GM21737 (cell line): Measurements from ENCODE around the gene EXOC7.
A peak's percentile ranks its signal among the peaks of the same experiment; 100 is the strongest.

Experiments
- ATAC-seq: cut with Tn5 transposase; IDR thresholded peaks from one replicate; pipeline ENCODE4 v1.9.1; 2021; ENCODE audit warnings: mild to moderate bottlenecking, moderate library complexity; ENCODE audit not compliant: unreplicated experiment

The EXOC7 gene

DNA sequence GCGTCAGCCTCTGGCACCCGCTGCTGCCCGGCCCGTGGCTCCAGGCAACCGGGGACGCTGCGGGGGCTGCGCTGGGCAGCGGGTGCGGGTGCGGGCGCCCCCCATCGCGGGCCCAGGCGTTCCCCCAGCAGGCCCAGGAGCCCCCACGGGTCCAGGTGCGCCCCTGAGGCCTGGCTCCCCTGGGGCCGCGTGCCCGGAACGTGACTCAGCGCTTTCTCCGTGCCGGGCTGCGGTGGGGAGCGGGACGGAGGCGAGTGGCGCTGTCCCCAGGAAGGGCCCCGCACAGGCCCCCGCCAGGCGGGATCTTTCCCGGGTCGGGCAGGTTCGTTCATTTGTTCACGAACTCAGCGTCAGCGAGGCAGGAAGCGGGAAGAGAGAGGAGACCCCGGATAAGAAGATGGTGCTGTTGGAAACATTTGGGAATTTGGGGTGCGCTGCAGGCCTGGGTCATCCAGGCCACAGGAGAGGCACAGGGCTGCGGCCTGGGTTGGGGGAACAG is 18.4 kb upstream of the EXOC7 start:
- no peak for ATAC-seq

DNA sequence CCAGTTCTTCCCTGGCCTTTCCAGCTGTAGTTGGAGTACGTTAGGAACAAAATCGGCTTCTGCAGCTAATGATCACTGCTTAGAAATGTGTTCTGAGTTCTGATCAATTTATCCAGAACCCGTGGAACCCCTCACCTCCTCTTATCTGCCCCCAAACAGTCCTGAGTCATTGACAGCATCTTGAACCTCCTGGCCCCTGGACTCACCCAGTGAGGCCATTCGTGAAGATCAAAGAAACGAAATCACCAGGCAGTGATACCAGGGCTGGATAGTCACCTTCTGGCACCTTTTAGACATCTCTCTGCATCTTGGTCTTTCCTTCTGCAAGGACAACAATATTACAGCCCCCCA is 17.0 kb upstream of the EXOC7 start:
- ATAC-seq = no peak

DNA sequence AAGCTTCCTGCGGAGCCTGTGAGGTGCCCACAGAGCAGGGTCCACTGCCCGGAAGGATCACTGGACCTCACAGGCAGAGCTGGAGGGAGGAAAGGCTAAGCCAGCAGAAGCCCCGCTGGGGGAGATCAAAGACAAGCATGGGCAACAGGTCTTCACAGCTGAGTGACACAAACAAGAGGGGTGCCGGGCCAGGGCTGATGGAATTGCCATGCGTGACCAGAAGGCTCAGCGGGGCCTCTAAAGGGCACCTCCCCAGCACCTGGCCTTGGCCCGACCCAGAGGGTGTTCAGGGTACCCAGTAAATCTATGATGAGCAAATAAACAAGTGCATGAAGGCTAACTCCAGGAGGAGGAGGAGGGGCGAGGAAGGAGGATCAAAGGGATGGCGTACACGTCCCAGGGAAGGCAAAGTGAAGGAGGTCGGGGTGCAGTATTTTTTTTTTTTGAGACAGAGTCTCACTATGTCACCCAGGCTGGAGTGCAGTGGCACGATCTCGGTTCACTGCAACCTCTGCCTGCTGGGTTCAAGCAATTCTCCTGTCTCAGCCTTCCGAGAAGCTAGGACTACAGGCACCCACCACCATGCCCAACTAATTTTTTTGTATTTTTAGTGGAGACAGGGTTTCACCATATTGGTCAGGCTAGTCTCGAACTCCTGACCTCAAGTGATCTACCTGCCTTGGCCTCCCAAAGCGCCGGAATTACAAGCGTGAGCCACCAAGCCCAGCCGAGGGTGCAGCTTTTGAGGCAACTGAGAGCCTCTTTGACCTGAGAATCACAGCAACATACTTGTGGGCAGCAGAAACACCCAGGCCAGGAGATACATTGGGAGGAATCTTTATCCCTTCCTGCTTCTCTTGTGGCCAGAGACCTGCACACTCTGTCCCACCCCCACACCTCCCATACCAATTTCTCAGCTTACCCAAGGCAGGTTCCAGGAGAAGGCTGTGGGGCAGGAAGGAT is 16.1 kb upstream of the EXOC7 start:
- no peak for ATAC-seq

DNA sequence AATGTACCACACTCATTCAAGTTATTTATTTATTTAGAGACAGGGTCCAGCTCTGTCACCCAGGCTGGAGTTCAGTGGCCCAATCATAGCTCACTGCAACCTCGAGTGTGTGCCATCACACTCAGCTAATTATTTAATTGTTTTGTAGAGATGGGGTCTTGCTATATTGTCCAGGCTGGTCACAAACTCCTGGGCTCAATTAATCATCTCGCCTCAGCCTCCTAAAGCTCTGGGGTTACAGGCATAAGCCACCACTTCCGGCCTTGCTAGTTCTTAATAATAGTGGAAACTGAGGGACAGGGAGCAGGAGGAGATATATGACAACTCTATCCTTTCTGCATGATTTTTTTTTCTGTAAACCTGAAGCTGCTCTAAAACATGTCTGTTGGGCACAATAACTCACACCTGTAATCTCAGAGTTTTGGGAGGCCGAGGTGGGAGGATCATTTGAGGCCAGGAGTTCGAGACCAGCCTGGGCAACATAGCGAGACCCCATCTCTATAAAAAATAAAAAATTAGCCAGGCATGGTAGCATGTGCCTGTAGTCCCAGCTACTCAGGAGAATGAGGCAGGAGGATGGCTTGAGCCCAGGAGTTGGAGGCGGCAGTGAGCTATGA is 11.7 kb upstream of the EXOC7 start:
- no peak for ATAC-seq

DNA sequence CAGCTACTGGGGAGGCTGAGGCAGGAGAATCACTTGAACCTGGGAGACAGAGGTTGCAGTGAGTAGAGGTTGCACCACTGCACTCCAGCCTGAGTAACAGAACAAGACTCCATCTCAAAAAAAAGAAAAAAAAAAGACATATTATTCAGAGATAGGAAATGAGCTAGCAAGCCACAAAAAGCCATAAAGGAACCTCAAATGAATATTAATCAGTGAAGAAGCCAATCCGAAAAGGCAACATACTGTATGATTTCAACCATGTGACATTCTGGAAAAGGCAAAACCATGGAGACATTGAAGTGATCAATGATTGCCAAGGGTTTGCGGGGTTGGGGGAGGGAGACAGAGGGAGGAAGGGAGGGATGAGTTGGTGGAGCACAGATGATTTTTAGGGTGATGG is 8.4 kb upstream of the EXOC7 start:
- ATAC-seq = no peak

DNA sequence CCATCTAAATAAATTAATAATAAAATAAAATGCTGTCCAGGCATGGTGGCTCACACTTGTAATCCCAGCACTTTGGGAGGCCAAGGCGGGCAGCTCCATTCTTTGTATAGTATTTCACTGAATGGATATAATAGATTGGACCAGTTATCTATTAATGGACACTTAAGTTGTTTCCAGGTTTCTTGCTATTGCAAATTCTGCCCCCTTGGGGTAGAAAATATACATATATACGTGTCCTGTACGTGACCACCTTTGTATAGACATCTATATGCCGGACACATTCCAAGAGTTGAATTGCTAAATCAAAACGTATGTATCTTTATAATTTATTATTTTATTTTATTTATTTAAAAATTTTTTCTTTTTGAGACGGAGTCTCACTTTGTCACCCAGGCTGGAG is 3.9 kb upstream of the EXOC7 start:
- no peak for ATAC-seq

DNA sequence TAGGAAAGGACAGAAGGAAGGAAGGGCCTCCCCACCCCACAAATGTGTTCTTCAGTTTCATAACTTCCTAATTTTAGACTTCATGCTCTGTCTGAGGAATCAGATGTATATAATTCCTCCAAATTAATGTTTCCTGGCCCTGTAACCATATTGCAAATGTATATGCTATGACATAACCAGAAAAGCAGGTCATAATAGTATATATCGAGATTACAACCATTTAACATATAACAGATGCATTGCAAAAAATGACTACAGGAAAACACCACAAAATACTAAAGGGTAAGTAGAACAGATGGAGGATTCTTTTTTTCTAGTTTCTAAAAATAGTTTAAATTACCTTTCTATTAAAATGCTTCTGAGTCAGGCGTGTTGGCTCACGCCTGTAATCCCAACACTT is 3.1 kb upstream of the EXOC7 start:
- ATAC-seq = no peak

DNA sequence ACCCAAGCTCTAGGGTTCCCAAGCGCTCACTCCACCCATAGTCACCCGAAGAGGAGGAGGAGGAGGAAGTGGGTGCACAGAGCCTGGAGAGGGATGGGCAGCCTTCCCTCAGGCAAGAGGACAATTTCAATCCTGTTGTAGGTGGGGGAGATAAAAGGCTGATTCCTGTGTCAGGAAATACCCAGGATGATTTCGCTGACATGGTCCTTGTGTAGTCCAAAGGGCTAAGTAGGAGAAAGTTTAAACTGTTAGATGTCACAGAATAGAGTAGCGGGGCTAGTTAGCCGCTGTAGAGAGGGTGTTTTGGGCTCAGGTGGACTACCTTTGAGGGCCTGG is 1.3 kb upstream of the EXOC7 start:
- ATAC-seq = no peak

DNA sequence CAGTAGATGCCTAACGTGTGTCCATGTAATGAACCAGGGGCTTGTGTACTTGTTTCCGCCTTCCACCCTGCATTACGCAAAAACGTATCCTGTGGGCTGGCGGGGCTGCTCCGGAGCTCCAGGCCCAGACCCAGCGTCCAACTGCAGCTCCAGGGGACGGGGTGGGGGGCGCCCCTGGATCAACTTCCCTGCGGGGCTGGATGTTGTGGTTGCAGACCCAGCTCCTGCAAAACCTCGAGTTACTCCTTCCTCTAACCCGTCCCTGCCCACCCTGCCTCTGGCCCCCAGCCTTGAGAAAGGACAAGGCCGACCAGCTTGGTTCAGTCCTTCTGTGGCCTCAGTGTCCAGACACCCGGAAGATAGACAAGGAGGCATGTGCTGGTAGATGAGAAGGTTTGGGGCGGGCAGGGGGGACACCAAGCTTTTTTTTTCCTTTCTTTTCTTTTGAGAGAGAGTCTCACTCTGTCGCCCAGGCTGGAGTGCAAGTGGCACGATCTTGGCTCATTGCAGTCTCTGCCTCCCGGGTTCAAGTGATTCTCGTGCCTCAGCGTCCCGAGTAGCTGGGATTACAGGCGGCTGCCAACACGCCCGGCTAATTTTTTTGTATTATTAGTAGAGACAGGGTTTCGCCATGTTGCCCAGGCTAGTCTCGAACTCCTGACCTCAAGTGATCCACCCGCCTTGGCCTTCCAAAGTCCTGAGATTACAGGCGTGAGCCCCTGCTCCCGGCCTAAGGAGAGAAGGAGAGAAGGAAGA is 731 bp upstream of the EXOC7 start:
- no peak for ATAC-seq

DNA sequence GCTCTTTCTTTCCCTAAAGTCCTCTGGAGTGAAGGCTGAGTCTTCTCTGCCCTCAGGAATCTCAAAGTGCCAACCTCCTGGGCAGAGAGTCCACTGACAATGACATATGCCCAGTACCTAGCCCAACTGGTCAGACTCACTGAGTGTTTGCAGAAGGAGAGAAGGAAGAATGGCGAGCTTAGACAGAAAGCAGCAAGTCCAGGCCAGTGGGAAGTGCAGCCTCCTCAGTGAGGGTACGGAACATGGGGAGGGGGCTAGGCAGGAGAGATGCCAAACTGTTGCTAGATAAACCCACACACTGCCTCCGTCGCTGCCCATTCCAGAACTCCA is 678 bp downstream of the EXOC7 start:
- ATAC-seq = peak; percentile 4

DNA sequence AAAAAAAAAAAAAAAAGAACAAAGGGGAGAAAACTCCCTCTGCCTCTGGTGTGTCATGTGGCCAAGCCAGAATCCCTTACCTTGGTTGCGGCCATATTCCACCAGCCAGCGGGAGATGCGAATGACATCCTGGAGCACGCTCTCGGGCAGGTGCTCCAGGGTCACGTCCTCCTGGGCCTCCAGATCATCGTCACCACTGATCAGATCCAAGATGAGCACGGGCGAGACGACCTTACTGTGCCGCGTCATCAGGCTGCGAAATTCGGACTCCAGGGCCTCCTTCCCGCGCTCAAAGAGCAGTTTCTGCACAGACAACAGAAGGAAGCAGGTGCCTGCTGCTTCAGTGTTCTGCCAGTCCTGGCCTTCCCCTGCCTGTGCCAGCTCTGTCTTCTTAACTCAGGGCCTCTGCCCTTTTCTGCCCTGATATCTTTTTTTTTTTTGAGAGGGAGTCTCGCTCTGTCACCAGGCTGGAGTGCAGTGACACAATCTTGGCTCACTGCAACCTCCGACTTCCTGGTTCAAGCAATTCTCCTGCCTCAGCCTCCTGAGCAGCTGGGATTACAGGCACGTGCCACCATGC is 5.8 kb downstream of the EXOC7 start:
- ATAC-seq = no peak

DNA sequence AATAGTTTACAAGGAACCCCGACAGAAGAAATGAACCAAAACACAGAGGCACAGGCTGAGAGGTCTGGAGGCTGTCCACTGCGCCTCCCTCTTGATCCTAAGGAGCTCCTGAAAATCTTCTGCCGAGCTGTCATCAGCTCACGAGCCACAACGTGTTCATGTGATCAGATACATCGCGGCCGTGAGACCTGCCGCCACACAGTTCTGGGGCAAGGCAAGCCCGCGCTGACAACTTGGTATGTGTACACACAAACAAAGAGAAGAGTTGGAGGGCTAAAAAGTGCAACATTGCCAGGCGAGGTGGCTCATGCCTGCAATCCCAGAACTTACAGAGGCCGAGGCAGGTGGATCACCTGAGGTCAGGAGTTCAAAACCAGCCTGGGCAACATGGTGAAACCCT is 7.6 kb downstream of the EXOC7 start:
- no peak for ATAC-seq

DNA sequence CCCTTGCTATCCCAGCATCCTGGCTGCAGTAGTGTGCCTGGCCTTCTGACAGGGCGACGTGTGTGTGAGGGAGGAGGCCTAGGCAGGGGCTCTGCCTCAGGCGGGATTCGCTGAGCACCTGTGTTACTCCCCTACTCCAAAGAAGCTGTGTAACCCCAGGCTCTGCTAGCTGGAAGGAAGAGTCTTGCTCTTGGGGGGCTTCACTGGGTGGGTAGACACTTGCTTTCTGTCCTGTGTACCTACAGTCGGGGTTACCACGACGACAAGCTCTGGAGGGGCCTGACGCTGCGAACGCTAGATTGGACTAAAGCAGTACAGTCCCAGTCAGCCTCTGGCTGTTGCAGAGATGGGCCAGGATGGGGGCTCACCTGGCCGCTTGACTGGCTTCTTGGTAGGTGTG is 9.5 kb downstream of the EXOC7 start:
- ATAC-seq = no peak

DNA sequence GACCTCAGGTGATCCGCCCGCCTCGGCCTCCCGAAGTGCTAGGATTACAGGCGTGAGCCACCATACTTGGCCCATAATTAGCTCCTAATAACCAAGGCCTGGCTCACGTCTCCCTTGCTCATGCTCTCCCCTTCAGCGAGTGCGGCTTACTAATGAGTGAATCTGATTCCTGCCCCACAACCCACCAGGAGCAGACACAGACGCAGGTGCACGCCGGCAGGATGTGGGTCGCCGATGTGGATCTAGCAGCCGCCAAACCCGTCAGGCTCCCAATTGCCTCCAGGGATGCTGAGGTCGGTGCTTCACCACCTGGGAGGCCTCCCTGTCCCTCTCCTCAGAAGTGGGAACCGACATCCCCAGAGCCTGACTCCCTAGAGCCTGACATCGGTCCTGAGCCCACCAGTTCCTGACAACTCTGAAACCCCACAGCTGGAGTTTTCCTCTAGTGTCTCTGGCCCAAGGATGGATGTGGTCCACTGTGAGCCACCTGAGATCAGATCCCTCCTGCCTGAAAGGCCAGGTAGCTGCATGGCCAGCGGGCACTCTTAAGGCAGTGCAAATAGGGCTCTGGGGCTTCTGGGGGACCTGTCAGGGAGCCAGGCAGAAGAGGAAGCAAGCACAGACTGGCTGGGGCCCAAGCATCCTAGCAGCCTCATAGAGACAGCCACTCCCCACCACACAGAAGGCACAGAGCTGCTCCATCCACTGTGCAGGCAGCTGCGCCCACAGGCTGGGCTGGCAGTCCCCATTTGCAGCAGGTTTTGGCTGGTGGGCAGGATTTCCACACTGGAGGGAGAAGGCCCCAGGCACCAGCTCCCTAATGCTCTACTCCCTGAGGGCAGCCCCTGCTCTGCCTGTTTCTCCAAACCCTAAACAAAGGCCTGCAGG is 10.8 kb downstream of the EXOC7 start:
- no peak for ATAC-seq

DNA sequence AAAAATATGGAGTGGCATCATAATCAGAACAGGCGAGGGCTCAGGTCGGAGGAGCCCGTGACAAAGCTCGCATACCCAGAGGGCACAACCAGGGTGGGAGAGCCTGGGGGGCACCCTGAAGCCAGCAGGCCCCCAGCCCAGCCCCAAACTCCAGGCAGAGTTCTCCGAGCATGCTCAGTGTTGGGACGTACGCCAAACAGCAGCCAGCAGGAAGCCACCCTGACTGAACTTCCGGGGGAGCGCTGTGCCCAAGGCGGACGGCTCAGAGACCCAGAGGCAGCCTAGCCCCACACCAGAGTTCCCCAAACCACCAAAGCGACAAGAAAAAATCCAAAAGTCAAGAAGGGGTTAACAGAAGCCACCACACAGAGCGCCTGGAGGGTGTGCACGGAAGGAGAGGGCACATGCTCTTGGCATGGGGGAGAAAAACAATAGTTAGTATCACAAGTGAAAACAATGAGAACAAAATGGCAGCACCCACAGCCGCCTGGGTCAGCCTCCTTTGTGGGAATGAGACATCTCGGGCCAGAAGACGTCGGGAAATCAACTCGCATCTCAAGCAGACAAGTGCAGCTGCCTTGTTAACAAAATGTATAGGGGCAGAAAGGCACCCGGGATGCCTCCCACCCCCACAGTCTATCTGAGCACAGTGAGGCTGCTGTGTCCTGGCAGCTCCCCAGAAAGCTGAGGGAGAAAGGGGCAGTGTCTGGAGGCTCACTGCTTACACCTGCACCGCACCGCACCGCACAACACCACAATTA is 11.9 kb downstream of the EXOC7 start:
- no peak for ATAC-seq

DNA sequence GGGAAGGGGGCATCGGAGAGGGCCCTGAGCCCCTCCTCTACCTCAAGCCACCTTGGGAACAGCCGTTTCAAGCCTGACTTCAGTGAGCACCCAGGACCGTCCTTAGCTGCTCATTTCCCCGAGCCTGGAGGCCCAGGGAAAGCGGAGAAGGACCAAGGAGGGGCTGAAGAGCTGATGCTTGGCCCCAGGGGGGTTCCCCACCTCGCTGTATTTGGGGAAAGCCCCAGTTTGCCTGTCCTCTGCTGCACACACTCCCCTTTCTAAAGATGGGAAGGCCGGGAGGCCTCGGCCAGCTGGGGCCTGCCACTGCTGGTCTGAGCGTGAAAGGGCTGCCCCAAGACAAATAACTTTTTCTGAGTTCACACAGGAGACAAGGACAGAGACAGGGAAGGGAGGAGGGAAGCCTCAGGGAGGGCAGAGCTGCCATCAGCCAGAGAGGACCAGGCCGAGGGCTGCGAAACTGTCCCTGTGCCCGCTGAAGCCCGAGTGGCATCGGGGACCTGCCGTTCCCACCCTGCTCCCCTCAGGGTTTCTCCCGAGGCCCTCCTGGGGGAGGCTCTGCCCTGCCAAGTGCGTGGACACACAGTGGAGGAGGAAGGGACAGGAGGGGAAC is 13.0 kb downstream of the EXOC7 start:
- ATAC-seq = no peak

DNA sequence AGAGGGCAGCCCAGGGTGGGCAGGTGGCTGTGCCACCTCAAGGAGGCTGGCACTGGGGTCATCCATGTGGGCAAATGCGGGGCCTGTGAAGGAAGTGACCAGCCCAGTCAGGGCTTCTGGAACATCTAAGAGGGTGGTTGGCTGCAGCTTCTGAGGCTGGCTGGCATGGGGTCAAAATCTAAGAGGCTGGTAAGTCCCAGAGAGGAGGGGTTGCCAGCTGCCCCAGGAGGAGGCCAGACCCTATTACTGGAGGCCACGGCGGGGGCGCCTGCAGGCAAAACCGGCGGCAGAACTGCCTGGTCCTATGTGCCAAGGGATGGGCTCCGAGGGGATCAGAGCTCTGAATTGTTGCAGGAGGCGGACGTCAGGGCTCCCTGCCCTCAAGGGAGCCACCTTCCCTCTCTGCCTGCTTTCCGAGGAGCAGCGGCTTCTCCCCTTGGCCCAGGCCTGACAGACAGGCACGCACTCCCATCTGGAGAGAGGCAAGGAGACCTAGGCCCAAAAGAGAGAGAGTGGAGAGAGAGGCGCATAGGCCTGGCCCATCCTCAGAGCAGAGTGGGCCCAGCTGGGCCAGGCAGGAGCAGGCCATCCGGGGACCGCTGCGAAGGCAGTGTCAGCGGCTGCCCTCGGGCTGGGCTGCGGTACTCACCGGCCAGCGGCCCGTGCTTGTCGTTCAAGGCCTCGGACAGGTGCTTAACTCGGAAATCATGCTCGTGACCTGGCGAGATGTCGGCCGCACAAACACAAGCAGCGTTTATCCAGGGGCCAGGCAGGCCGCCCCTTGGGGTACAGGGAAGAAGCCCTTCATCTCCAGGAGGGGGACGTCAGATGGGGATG is 13.7 kb downstream of the EXOC7 start:
- ATAC-seq = no peak

DNA sequence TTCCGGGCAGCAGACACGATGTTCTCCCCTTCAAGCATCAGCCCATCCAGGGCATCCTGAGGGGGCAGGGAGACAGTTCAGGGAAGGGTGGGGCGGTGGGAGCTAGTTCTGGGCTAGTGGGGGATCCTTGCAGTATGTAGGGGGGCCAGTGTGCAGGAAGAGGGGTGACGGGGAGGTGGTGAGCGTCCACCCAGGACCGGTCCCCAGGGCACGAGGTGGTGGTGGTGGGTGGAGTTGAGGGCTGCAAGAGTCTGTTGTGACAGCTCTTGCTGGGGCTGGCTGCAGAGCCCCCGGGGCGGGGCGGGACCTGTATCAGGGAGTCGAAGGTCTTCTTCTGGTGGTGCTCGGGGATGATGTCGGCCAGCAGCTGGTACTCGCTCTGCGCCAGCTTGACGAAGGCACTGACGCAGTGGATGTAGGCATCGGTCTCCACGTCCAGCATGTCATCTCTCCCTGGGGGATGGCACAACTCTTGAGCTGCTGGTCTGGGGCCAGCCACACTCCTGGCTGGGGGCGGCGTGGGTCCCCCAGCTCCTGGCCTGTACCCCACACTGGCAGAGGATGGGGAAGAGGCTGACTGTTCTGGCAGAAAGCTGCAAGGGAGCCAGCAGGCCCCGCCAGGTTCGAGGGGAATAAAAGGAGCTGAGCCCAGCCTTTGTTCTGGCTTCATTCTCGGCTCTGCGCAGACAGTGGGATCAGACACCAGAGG is 14.6 kb downstream of the EXOC7 start:
- no peak for ATAC-seq
